ENCODE measurements around the gene IL12RB2.

Gene IL12RB2

GRCh38 chr1:67314696-67315095, 7.0 kb downstream of the IL12RB2 start:
- no peak for DNase-seq

- DNase-seq, result no peak
Measured at GRCh38 chr1:67316180-67316902, 8.7 kb downstream of the IL12RB2 start.

GRCh38 chr1:67316918-67317317, 9.2 kb downstream of the IL12RB2 start:
- no peak for DNase-seq

GRCh38 chr1:67317803-67318202, 10.1 kb downstream of the IL12RB2 start:
- no peak for DNase-seq

- no peak for DNase-seq
Measured at GRCh38 chr1:67322442-67322841, 14.8 kb downstream of the IL12RB2 start.

- DNase-seq, result no peak
Measured at GRCh38 chr1:67323087-67323486, 15.4 kb downstream of the IL12RB2 start.

GRCh38 chr1:67324068-67324467, 16.4 kb downstream of the IL12RB2 start:
- DNase-seq, result no peak

- DNase-seq, result no peak
Measured at GRCh38 chr1:67327864-67328466, 20.3 kb downstream of the IL12RB2 start.

GRCh38 chr1:67332653-67333529, 25.2 kb downstream of the IL12RB2 start:
- DNase-seq, result no peak

GRCh38 chr1:67333603-67334002, 25.9 kb downstream of the IL12RB2 start:
- DNase-seq, result no peak

- no peak for DNase-seq
Measured at GRCh38 chr1:67335411-67335810, 27.7 kb downstream of the IL12RB2 start.

- no peak for DNase-seq
Measured at GRCh38 chr1:67336157-67336556, 28.5 kb downstream of the IL12RB2 start.

- DNase-seq, result no peak
Measured at GRCh38 chr1:67336783-67337182, 29.1 kb downstream of the IL12RB2 start.

GRCh38 chr1:67338642-67339041, 31.0 kb downstream of the IL12RB2 start:
- DNase-seq, result no peak

GRCh38 chr1:67339623-67340343, 32.1 kb downstream of the IL12RB2 start:
- peak; percentile 72 for DNase-seq

- no peak for DNase-seq
Measured at GRCh38 chr1:67342076-67342890, 34.6 kb downstream of the IL12RB2 start.

GRCh38 chr1:67345556-67345955, 37.9 kb downstream of the IL12RB2 start:
- DNase-seq, result no peak

- no peak for DNase-seq
Measured at GRCh38 chr1:67346982-67347381, 39.3 kb downstream of the IL12RB2 start.

GRCh38 chr1:67347688-67348472, 40.2 kb downstream of the IL12RB2 start:
- DNase-seq, result peak; percentile 49

GRCh38 chr1:67348586-67349252, 41.0 kb downstream of the IL12RB2 start:
- no peak for DNase-seq

GRCh38 chr1:67350783-67351182, 43.1 kb downstream of the IL12RB2 start:
- no peak for DNase-seq
